Activated T-cell treated with anti-CD3 and anti-CD28 coated beads for 48 hours (primary cell): ENCODE measurements around the gene SLC9A2.

Source experiments
- DNase-seq: peaks from one replicate; pipeline ENCODE4 v3.0.0-alpha.2; 2020; ENCODE audit warnings: low read depth

The SLC9A2 gene

GRCh38 chr2:102618452-102619413, 620 bp upstream of the SLC9A2 start:
- peak; percentile 5 for DNase-seq

- no peak for DNase-seq
These were observed 979 bp downstream of the SLC9A2 start for GRCh38 chr2:102620332-102620731.

- DNase-seq, result no peak
These were observed 2.3 kb downstream of the SLC9A2 start for GRCh38 chr2:102621630-102622029.

- no peak for DNase-seq
These were observed 3.3 kb downstream of the SLC9A2 start for GRCh38 chr2:102622646-102623045.

GRCh38 chr2:102630458-102630857, 11.1 kb downstream of the SLC9A2 start:
- DNase-seq, result no peak

GRCh38 chr2:102632380-102633175, 13.2 kb downstream of the SLC9A2 start:
- DNase-seq, result no peak

GRCh38 chr2:102634831-102635241, 15.5 kb downstream of the SLC9A2 start:
- DNase-seq, result no peak

- DNase-seq, result no peak
These were observed 16.0 kb downstream of the SLC9A2 start for GRCh38 chr2:102635317-102635716.

GRCh38 chr2:102636283-102636907, 17.0 kb downstream of the SLC9A2 start:
- no peak for DNase-seq

- no peak for DNase-seq
These were observed 18.0 kb downstream of the SLC9A2 start for GRCh38 chr2:102637358-102637757.

GRCh38 chr2:102639429-102639828, 20.1 kb downstream of the SLC9A2 start:
- no peak for DNase-seq

- no peak for DNase-seq
These were observed 32.8 kb downstream of the SLC9A2 start for GRCh38 chr2:102652126-102652525.

- DNase-seq, result peak; percentile 8
These were observed 38.4 kb downstream of the SLC9A2 start for GRCh38 chr2:102657770-102658169.

GRCh38 chr2:102660070-102660469, 40.7 kb downstream of the SLC9A2 start:
- no peak for DNase-seq

- no peak for DNase-seq
These were observed 41.2 kb downstream of the SLC9A2 start for GRCh38 chr2:102660574-102660973.

- DNase-seq, result no peak
These were observed 42.5 kb downstream of the SLC9A2 start for GRCh38 chr2:102661846-102662245.

GRCh38 chr2:102662833-102663232, 43.5 kb downstream of the SLC9A2 start:
- DNase-seq, result no peak

GRCh38 chr2:102663381-102663780, 44.0 kb downstream of the SLC9A2 start:
- DNase-seq, result no peak

- DNase-seq, result peak; percentile 34
These were observed 45.1 kb downstream of the SLC9A2 start for GRCh38 chr2:102664471-102664909.

GRCh38 chr2:102667072-102667471, 47.7 kb downstream of the SLC9A2 start:
- DNase-seq, result no peak

- DNase-seq, result no peak
These were observed 48.8 kb downstream of the SLC9A2 start for GRCh38 chr2:102668171-102668570.

GRCh38 chr2:102669401-102669800, 50.0 kb downstream of the SLC9A2 start:
- DNase-seq, result no peak
